ENCODE measurements around the gene MACF1.
"Not testable (repeated sequence)": the region's sequence is repeated elsewhere in the genome, so short reads cannot be mapped to it uniquely, and the experiment has no call there.

The MACF1 gene

DNA sequence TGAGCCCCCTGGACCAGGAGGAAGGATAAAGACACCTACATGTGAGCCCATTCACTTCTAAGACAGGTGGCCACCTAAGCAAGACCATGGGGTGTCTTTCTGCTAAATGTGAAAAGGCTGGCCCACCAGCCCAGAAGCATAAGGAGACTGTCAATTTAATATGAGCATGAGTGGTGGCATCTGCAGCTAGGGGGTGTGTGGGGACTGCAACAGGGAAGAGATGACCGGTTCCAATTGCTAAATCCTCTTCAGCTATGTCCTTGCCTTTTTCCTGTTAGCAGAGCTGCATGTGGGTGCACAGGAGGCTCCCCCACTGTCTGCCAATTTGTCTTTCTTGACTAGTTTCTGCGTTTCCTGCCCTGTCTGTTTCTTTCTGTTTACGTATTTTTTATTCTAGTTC lies 264.7 kb downstream of the MACF1 start:
- DNase-seq (ENCODE audit: low read depth), result no peak

DNA sequence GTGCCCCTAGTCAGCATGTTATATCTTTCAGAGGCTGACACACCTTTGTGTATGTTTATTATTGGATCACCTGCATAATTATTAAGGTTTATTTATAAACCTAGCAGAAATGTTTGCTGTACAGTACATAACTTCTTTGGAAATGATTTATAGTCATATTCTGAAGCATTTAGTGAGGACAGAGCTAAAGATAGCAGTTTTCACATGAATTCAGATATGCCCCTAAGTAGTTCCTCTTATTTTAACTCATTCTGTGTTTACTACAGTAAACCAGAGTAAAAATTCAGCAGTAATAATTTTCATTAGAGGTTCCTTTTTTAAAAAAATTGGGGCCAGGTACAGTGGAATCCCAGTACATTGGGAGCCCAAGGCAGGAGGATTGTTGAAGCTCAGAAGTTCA lies 265.5 kb downstream of the MACF1 start:
- no peak for DNase-seq (ENCODE audit: low read depth)

DNA sequence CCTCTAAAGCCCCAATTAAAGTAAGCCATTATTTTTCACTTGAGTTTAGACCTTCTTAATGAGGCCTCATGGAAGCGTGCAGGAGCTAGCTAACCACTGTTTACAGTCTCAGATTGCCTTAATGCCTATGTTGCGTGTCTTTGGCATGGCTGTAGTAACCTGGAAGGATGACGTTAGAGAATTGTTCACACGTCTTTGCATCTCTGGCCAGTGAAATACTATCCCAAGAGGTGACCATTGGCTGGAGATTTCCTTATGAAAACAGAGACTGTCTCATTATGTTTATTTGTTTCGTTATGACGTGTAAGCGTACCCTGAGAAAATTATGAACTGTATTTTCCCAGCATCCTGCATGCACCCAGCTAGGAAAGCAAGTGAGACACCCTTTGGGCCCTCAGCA lies 268.3 kb downstream of the MACF1 start:
- no peak for DNase-seq (ENCODE audit: low read depth)

DNA sequence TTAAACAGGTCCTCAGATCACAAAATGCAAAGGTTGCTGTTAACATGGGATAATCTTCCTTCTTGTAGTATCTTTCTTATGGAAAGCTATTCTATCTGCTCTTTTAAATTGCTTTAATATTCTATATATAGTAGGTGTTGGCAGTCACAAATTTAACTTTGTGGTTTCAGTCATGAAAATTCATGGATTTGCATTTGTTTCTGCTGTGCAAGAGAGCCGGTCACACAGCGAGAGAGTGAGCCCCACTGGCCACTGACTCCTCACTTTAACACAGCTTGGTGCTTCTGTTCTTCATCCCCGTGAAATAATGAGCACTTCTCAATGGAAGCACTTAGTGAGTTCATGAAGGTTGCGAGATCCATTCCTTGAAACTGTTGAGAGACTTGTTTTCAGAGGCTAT lies 268.8 kb downstream of the MACF1 start:
- DNase-seq (ENCODE audit: low read depth), result no peak

DNA sequence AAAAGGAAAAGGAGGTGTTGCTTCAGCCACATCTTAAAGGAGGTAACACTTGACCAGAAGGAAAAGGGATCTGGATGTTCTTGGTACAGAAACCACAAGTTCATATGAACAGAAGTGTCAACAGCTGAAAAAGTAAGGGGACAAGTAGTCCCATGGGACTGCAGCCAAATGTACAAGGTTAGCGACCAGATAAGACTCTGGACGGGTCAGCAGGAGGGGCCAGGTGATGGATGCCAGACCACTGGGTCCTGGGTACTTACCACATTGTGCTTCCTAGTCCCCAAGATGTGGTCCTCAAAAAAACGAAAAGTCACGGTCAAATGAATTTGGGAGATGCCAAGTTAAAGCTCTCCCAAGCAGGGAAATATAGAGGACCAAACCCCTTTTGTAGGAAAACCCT lies 270.3 kb downstream of the MACF1 start:
- DNase-seq (ENCODE audit: low read depth), result no peak

DNA sequence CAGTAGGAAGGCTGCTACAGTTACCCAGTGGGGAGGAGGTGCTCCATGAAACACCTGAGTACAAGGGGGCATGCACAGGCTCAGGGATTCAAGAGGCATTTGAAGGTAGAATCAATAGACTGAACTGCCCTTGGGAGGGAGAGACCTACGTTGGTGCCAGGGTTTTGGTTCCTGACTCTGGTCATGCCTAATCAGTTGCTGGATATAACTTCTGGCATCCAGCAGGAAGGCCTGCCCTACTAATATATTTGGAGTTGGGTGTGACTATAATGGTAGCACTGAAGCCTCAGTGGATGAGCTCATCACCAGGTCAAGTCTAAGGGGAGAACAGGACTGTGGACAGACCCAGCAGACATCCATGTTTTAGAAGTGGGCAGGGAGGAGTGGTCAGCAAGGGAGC lies 271.1 kb downstream of the MACF1 start:
- not testable (repeated sequence) for DNase-seq (ENCODE audit: low read depth)

DNA sequence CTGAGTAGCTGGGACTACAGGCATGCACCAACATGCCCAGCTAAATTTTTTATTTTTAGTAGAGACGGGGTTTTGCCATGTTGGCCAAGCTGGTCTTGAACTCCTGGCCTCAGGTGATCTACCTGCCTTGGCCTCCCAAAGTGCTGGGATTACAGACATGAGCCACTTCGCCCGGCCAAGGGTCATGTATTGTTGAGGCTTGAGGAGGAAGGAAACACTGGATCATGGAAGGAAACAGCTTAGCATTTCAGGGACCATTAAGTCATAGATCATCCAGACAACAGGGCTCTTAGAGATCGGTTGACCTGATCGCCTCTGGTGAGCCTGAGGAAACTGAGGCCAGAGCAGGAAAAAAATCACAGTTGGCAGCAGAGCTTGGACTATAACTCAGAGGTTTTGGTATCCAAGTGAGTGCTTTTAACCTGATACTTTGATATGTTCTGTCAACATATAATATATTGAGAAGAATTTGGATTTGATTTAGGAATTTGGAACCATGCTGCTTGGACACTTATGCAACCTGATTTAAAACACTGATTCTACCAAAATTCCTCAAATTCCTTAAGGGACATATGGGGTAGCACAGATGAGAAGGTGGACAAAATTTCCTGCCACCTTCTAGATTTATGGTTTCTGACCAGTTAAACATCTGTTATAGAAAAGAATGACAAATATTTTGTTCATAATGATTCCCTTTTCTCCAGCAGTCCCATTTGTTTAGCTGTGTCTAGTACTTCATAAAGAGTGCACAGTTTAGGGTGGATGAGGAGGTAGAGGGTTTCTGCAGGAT lies 273.8 kb downstream of the MACF1 start:
- DNase-seq (ENCODE audit: low read depth), result no peak

DNA sequence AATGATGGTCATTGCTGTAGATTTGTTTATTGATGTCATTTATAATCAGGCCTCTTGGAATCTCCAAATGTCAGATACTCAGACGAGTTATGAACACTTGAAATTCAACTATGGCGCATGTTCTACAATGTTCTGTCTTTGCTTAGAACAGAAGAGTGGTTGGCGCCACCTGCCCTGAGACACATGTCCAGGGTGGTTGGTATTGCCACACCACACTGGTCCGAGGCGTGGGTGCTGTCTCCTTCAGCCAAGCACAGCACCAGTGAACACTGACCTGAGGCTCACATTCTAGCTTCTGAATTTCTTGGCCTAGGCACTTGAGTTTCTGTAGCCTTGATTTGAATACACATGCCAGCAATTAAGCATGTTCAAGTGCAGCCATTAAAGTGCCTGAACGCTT lies 276.8 kb downstream of the MACF1 start:
- no peak for DNase-seq (ENCODE audit: low read depth)

DNA sequence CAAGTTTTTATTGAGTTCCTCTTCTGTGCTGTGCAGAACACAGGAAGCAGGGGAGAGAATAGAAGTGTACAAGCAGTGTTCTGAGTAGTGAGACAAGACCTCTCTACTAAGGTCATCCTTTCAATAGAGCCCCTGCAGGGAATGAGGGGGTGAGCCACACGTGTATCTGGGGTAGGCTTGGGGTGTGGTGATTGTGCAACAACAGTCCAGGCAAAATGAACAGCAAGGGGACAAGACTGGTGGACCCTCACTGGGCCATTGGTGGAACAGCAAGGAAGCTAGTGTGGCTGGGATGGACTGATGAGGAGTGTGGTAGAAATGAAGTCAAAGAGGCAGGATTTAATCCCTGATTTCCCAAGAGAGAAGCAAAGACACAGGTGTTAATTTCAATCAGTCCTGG lies 278.8 kb downstream of the MACF1 start:
- no peak for DNase-seq (ENCODE audit: low read depth)

DNA sequence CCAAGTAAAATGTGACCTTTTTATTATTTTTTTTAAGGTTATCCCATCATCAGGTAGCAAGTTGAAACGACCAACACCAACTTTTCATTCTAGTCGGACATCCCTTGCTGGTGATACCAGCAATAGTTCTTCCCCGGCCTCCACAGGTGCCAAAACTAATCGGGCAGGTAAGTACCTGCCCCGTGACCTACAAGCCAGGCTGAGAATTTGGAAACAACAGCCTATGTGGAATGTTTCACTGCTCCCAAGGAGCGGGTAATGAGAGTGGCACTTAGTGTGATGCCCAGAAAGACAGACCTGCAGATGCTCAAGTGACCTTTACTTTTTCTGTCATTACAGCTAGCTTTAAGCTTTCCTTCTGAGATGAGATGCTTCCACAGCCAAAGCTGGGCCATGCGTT lies 280.1 kb downstream of the MACF1 start:
- no peak for DNase-seq (ENCODE audit: low read depth)

DNA sequence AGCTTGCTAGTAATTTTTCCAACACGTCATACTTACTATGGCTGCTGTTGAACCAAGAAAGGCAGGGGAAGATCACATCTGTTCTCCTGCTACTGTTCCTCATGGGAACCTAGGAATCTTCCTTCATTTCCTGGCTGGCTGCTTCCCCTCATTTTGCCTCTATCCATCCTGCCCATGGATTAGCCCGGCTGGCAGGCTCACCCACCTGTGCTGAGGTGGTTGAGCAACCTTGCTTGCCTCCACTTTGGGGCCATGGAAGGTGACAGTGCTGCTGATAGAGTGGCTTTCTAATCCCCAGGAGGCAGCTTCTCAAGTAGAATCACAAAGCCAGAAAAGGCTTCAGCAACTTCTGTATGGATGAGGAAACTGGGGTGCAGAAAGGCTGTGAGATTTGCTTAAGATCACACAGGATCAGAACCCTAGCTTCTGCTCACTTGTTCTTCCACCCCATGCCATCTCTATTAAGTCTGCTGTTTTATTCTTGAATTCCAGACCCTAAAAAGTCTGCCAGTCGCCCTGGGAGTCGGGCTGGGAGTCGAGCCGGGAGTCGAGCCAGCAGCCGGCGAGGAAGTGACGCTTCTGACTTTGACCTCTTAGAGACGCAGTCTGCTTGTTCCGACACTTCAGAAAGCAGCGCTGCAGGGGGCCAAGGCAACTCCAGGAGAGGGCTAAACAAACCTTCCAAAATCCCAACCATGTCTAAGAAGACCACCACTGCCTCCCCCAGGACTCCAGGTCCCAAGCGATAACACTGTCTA lies 280.7 kb downstream of the MACF1 start:
- DNase-seq (ENCODE audit: low read depth), result no peak

DNA sequence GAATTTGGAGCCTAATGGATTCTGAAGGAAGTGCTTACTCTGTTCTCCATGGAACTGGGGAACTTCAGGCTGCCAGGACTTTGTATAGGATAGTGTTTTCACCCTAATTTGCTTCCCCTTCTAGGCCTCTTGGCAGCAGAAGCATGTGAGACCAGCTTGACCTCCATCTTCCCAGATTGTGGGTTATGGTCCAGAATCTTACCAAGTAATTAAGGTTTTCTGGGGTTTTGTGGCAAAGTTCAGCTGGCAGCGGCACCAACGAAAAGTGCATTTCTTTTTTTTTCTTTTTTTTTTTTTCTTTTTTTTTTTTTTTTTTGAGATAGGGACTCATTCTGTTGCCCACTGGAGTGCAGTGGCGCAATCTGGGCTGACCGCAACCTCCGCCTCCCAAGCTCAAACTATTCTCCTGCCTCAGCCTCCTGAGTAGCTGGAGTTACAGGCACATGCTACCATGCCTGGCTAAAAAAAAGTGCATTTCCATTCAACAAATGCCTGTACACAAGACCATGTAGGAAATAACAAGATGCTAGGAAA lies 283.6 kb downstream of the MACF1 start:
- no peak for DNase-seq (ENCODE audit: low read depth)

DNA sequence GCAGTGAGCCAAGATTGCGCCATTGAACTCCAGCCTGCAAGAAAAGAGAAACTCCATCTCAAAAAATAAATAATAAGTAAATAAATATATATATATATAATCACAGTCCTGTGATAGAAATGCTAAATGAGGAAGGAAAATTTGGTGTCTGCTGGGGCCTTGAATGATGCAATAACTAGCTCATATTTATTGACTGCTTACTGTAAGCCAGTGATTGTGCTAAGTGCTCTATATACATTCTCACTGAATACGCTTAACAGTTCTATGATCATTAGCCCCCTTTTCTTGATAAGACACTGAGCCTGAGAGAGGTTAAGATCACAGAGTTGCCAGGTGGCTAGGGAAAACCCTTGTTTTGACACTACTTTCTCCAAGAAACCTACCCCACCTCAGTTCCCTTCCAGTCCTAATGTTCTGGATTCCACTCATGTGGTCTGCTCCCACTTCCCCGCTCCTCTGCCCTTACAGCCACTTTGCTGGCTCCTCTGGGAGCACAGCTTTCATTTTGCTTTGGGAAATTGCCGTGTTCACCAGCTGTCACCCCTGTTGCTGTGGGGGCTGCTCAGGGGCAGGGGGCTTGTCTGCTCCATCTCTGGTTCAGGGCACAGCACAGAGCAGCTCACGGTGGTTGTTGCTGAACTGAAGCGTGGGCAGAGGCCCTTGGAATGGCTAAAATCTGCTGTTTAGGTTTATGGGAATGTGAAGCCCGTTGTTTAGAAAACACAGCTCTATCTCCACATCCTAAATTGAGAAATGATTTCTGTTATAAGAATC lies 284.5 kb downstream of the MACF1 start:
- no peak for DNase-seq (ENCODE audit: low read depth)

DNA sequence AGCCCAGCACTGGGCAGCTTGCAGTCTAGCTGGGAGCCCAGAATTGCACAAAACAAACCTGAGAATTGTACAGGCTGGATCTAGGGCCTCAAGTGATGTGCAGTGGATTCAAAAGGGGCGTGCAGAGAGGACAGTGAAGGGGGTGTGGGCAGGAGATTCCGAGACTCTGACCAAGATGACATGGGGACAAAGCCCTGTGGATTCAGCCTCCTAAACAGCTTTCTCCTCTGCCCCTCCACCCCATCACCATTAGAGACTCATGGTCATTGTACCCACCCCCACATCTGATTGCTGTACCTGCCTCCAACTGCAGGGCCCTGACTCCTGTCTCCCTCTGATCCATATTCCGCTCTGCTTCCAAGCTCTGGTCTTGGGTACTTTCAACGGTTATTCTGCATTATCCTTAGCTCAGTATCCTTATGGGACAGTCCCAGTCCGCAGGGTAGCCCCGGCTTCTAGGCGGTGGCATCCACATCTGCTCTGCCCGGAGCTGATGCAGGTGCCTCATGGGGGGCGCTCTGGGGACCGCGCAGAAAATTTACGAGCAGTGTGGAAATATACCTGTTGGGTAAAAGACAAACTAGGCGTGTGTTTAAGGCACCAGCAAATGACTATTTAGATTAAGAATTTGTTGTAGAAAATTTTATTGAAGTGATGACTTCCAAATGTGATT lies 285.2 kb downstream of the MACF1 start:
- DNase-seq (ENCODE audit: low read depth), result no peak

DNA sequence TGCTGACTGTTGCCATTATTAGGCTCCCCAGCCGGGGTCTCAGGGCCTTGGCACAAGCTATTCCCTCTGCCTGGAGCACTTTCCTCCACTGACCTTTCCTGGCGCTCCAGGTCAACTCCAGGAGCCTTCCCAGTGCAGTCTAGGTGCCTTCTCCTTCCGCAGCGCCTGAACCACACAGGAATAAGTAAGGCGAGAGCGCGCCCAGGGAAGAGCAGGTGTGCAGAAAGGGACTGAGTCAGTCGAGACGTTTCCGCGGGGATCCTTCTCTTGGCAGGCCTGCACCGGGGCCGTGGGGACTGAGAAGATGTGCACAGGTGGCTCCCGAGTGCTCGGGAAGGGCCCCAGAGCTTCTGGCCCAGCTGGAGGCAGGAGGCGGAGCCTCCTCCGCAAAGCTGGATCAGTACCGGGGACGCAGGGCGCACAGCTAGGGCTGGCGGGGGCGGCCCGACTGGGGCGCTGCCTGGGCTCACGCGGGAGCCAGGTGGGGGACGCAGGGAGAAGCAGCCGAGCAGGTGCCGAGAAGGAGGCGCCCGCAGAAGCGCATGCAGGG lies 286.2 kb downstream of the MACF1 start:
- DNase-seq (ENCODE audit: low read depth), result peak; percentile 9

DNA sequence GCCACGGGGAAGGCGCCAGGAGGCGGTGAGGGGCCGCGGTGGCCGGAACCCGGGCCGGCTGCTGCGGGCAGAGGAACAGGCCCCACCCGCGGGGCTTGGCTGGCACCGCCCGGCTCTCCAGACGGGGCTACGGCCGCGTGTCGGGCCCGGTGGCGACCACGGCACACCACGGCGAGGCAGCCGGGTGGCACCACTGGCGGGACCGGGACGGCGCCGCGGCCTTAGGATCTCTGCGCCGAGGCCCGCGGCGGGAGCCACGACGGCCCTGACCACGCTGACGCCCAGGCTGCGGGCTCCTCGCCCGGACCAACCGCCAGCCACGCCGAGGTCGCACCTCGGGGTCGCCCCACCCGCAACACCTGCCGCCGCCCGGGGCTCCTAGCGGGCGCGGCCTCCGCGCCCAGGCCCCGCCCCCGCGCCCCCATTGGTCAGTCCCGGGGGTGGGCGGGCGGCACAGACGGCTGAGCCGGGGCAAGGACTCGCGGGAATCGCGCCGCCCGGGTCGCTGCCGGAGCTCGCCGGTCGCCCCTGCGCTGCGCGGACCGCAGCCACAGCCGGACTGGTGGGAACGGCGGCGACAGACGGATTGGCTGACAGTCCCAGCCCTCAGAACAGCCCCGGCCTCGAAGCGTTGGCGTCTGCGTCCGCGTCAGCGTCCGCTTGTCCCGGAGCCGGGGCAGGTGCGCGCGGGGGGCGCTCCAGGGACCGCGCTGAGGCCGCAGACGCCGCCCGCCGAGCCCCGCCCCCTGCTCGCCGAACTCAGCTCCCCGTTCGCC lies 286.8 kb downstream of the MACF1 start, which contains the start of gene BMP8A:
BMP8A (plus strand) TSS at position 491 of the 776 bp plus-strand sequence. CDS start 356 bp downstream, outside the sequence.
- DNase-seq (ENCODE audit: low read depth), result peak; percentile 62

DNA sequence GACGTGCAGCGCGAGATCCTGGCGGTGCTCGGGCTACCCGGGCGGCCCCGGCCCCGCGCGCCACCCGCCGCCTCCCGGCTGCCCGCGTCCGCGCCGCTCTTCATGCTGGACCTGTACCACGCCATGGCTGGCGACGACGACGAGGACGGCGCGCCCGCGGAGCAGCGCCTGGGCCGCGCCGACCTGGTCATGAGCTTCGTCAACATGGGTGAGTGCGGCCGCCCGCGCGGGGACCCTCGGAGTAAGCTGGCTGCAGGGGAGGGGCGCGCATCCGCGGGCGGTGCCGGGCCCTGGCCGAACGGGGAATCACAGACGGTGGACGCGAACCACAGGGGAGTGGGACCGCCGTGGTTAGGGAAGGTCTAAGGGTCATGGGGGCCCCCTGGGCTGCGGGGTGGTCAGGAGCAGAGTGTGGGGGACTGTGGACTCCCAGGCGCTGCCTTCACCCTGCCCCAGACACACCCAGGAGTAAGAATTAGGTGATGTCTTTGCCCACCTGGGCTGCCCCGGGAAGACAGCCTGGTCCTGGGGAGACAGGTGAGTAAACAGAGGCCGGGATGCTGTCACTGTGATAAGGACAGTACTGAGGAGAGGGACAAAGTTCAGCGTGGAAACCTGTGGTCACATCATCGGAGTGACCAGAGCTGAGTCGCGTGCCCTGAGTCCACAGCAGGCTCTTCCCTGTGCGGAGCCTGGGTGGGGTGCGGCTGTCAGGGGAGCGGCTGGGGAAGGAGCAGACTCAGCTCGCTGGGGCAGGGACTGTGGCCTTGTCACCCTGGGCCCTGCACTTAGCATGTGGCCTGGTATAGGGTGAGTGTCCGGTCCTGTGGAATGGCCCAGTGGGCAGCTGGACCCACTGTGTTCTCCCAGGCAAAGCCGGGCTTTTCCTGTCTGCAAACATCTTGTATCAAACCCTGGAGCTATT lies 287.9 kb downstream of the MACF1 start:
- not testable (repeated sequence) for DNase-seq (ENCODE audit: low read depth)

DNA sequence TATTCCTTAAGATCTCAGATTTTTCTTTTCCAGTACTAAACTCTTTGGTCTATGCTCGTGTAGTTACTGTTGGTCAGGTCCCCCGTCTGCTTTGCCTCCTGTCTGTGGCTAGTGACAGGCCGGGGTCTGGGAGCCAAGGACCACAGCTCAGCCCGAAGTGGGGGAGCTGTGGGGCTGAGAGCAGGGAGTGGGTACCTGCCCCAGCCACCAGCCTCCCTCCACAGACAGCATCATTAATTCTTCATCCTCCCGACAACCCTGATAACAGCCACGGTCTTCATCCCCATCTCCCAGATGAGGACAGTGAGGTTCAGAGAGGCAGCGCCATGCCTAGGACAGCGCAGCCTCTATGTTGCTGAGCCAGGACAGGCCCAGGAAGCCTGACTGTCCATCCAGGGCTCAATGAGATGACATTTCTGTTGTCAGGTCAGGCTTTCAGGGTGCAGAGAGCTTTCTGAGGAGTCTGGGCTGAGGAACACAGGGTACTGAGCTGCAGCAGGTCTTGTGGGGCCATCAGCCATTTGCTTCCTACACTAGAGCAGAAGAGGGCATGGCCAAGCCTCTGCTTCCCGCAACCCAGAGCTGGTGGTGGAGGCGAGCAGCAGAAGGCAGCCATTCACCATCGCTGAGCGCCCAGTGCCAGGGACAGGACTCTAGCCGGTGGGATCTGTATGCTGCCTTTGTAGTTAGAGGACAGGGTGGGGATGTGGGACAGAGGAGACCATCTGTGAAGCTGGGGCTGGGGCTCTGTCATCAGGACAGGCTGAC lies 288.7 kb downstream of the MACF1 start:
- not testable (repeated sequence) for DNase-seq (ENCODE audit: low read depth)
